Inflammatory macrophage (primary cell): ENCODE data around the gene ZNF598.

Experiments used
- DNase-seq, 2 donors: peaks; one replicate each; pipeline ENCODE4 v3.0.0-alpha.2; 2020 to 2022
- total RNA-seq, 18 experiments: gene quantifications; one replicate each; lab custom pipeline; 2026; ENCODE audit warnings: mixed read lengths in 6 of 18, inconsistent platforms in 2 of 18; lab: John Stamatoyannopoulos, UW

The ZNF598 gene
- total RNA-seq: 14.4 to 60.9 (median 27.3) reads per million in 18 experiments

GRCh38 chr16:2009791-2010510 is at the start of gene ZNF598:
TSS of gene ZNF598 (minus strand) at chr16:2009821.
- peak; percentile 84 to 92 for DNase-seq

GRCh38 chr16:2058872-2059271 is 49.3 kb upstream of the ZNF598 start:
- no peak for DNase-seq

GRCh38 chr16:2058420-2058819 is 48.8 kb upstream of the ZNF598 start:
- no peak for DNase-seq

DNA sequence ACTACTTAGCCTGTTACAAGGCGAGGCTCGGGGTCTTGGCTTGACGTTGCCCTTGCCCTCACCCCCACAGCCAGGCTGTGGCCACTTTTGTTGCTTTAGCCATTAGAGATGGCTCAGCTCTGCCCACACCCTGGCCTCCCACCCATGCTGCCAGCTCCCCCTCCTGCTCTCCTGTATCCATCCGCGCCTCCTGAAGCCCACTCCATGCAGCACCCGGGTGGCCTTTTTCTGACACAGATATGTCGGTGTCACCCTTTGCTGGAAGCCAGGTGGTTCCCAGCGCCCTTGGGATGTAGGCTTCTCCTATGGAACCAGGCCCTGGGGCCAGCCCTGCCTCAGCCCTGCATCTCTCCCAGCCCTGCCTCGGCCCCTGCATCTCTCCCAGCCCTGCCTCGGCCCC is 47.8 kb upstream of the ZNF598 start:
- no peak for DNase-seq

DNA sequence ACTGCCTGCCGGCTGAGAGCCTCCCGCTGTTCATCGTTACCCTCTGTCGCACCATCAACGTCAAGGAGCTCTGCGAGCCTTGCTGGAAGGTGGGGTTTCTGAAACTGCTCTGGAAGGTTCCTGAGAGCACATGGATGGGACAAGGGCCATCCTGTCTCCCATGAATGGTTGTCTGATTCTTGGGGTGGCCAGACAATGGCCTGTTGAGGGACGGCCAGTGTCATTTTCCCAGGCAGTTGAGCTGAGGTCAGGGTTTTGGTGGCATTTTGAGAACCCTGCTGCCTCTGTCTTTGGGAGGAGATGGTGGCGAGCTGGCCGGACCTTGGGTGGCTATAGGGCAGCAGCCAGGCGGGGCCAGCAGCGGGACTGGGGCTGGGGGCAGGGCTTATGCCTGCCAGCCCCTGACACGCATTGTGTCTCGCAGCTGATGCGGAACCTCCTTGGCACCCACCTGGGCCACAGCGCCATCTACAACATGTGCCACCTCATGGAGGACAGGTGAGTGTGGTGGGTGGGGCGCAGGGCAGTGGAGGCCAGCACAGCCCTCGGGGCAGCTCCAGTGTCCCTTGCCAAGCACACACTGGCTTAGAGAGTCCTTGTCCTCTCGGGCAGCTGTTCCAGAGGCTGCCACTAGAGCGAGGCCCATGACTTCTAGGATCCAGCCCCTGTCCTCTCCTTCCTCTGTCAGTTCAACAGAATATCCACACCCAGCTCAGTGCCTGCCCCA is 47.2 kb upstream of the ZNF598 start:
- no peak for DNase-seq

- peak in 1 of 2 donors; percentile 19 for DNase-seq
These were observed 46.5 kb upstream of the ZNF598 start for GRCh38 chr16:2056077-2056476.

DNA sequence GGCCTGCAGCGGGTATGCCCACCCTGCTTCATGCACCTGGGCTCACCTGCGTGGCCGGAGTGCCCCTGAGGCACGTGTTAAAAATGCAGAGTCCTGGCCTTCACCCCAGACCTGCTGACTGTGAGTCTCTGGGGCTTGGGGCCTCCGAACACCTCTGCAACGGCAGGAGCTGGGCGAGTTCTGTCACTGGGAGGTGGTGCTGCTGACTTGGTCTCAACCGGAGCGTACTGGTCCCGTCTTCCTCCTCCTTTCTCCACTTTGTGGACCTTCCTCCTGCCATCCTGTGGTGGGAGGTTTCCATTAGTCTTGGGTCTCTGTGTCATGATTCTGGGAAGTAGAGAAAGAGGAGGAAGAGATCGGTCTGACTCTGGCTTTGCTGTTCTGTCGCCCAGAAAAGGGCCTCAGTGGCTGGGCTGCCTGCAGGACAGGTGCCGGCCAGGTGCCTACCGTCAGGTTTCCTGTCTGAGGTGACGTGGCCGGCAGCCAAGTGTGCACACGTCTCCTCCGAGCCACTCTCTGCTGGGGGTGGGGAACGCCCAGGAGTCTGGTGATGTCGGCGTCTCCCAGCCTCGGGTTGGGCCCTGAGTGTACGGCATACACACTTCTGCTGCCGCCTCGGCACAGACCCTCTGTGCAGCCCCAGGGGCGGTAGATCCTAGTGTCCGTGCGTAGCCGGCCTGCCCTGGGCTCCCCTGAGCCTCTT is 45.1 kb upstream of the ZNF598 start:
- no peak for DNase-seq

DNA sequence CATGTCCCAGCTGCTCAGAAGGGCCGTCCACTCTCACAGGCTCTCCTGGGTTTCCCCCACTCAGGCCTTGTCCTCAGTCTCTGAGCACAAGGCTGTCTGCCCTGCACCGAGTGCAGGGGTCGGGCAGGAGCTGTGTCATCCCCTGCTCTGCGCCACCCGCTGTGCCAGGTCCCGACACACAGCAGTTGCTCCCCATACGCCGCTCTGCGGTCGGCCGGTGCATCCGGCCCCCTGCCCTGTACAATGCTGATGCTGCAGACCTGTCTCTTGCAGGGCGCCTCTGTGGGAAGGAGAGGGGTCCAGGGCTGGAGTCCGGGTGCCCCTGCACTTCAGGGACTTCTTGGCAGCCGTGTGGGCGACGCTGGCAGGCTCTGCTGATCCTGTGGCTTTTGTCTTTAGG is 44.3 kb upstream of the ZNF598 start:
- no peak for DNase-seq

DNA sequence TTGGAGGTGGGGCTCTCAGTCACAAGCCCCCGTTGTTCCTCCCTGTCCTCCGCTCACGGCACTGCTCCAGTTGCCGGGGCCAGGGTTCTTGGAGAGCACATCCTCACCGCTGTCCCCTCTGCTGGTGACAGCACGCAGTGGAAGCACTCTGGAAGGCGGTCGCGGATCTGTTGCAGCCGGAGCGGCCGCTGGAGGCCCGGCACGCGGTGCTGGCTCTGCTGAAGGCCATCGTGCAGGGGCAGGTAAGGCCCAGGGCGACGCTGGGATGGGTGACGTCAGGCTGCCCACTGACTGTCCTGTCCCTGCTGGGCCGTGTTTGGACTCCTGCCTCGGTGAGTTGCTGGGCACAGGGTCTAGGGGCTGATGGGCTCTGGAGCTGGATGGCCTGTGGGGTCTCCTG is 43.6 kb upstream of the ZNF598 start:
- DNase-seq: no peak

GRCh38 chr16:2048116-2048543 is 38.5 kb upstream of the ZNF598 start:
- peak in 1 of 2 donors; percentile 3 for DNase-seq

GRCh38 chr16:2047330-2048115 is 37.9 kb upstream of the ZNF598 start, which contains the start of the genes NTHL1 and TSC2:
TSS of gene NTHL1 (minus strand) at chr16:2047834. CDS start at chr16:2047823, 11 bp downstream.
TSS of gene TSC2 (plus strand) at chr16:2047985. CDS start at chr16:2048616, 631 bp downstream.
- peak; percentile 95 to 97 for DNase-seq

- no peak for DNase-seq
These were observed 37.3 kb upstream of the ZNF598 start for GRCh38 chr16:2046893-2047329.

DNA sequence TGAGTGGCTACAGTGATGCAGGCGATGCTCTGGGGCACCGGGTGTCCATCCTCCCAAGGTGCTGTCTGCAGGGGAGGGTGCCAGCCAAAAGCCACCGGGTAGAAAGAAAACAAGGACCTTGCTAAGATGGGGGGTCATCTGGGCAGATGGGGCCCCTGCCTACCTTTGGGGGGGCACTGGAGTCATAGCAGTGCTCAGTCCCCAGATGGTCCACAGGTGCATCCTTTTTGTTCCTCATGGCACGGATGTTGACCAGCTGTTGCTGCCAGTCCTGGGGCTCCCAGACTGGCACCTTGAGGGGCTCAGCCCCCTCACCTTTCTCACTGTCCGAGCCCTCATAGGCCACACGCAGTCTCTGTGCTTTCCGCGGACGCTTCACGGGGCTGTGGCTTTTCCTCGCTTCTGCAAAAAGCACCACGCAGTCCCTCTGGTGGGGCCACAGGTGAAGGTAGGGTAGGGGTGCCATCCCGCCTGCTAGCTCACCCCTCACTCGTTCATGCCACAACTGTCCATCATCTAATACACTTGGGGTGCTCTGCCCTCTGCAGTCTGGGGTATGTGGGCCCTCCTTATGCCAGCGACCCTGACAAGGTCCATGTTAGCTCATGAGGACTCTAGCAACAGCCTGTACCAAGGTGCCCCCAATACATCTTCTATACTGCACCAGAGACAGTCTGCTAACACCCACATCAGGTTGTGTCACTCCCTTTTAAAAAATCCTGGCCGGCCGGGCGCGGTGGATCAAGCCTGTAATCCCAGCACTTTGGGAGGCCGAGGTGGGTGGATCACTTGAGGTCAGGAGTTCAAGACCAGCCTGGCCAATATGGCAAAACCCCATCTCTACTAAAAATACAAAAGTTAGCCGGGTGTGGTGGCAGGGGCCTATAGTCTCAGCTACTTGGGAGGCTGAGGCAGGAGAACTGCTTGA is 36.6 kb upstream of the ZNF598 start:
- no peak for DNase-seq

- DNase-seq: no peak
These were observed 34.9 kb upstream of the ZNF598 start for GRCh38 chr16:2044541-2044940.

DNA sequence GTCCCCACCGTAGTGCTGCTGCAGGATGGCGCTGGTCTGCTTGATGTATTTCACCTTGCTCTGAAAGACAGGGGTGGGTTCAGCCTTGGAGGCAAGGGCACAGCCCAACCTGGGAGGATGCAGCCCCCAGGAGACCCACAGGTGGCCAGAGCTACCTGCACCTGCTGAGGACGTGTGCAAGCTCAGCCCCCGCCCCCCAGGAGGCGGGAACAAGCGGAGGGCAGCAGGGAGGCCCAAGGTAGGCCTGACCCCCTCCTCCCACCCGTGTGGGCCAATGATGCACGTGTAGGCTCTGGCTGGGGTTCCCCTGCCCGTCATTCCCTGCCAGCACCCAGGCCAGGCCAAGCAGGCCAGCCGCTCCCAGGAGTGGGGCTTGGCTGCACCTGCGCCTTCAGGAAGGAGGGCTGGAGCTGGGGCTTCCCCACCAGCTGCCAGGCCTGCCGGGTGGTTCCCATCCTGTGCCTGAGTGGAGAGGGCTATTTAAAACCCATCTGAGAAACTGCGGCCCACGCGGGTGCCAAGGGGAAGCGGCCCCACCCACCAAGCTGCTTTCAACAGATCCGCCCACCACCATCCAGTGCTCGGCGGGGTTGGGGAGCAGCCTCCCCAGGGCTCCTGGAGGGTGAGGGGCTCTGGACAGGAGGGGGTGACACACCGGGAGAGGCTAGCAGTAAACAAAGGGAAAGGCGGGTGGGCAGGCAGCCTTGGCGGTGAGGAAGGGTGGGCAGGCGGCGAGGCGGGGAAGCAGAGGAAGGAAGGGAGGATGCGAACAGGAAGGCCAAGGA is 34.2 kb upstream of the ZNF598 start:
- DNase-seq: peak; percentile 75 to 94

- DNase-seq: peak in 1 of 2 donors; percentile 30
These were observed 33.5 kb upstream of the ZNF598 start for GRCh38 chr16:2042986-2043666.

DNA sequence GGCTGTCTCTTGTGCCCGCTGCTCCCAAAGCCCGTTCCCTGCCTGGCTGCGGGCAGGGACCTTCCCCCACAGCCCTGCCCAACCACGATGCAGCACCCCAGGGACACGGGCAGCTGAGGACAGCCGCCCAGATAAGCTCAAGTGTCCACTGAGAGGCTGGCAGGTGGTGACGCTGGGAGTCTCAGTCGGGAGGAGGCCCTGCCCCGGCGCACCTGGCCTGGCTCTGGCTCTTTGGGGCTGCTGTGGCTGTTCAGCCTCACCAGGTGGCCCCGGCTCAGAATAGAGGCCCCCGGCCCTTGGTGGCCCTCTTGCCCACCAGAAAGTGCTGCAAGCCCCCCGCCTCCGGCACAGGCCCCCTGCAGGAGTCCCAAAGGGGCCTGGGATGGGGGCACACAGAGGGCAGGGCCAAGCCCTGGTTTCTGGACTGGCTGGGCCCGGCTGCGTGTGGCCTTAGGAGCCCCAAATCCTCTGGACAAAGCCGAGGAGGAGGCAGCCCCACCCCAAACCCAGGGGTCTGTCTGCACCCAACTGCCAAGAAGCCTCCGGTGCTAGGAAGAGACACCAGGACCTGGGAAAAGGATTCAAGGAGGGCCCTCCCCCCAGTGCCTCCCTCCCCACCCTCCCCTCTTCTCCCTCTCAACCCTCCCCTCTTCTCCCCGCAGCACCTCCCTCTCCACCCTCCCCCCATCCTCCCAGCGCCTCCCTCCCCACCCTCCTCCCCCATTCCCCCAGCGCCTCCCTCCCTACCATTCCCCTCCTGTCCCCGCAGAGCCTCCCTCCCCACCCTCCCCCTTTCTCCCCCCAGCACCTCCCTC is 32.8 kb upstream of the ZNF598 start:
- no peak for DNase-seq

- DNase-seq: no peak
These were observed 31.3 kb upstream of the ZNF598 start for GRCh38 chr16:2040787-2041522.
